C4-2B (cell line): ENCODE measurements around the gene B3GAT1.

Experiments used
- CTCF ChIP-seq: fragments of 450-650 bp; conservative IDR thresholded peaks from 2 replicates; pipeline ENCODE4 v1.5.1; 2017; ENCODE audit warnings: mild to moderate bottlenecking
- ZFX ChIP-seq: fragments of 450-650 bp; IDR thresholded peaks from 2 replicates; pipeline ENCODE4 v1.6.1; 2017

GRCh38 chr11:134343646-134344045, 68.4 kb downstream of the B3GAT1 start:
- no peak for TF ChIP-seq CTCF
- TF ChIP-seq ZFX: no peak
